ENCODE data around the gene RTN4RL1.

RTN4RL1 gene

DNA sequence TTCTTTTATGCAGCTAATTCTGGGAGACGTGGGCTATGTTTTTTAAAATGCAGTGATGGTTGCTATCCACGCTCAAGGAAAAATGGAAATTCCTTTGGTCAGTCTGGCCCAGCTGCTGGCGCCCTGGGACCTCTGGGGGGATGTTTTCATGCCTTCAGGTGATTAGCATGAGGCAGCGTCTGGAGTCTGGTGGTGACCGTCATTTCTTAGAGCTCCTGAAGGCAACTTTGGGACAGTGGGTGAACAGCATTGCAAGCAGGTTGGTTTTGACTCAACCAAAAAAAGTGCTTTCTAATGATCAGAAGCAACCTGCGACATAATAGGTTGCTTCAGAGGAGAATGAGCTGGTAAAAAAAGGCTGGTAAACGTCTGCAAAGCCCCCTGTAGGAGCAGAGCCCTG lies 113.0 kb downstream of the RTN4RL1 start:
- TF ChIP-seq, protein P1, sequence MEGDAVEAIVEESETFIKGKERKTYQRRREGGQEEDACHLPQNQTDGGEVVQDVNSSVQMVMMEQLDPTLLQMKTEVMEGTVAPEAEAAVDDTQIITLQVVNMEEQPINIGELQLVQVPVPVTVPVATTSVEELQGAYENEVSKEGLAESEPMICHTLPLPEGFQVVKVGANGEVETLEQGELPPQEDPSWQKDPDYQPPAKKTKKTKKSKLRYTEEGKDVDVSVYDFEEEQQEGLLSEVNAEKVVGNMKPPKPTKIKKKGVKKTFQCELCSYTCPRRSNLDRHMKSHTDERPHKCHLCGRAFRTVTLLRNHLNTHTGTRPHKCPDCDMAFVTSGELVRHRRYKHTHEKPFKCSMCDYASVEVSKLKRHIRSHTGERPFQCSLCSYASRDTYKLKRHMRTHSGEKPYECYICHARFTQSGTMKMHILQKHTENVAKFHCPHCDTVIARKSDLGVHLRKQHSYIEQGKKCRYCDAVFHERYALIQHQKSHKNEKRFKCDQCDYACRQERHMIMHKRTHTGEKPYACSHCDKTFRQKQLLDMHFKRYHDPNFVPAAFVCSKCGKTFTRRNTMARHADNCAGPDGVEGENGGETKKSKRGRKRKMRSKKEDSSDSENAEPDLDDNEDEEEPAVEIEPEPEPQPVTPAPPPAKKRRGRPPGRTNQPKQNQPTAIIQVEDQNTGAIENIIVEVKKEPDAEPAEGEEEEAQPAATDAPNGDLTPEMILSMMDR (IDR thresholded peaks at IDR 0.05; ENCODE audit: borderline replicate concordance, control extremely low read depth, extremely low read depth, insufficient read depth, missing control alignments), result no peak
- in situ Hi-C loops (cut with MboI; ENCODE audit: low sequenced_read_pairs, unreplicated experiment), result no loop called here
- no peak for DNase-seq (ENCODE audit: low spot score)

DNA sequence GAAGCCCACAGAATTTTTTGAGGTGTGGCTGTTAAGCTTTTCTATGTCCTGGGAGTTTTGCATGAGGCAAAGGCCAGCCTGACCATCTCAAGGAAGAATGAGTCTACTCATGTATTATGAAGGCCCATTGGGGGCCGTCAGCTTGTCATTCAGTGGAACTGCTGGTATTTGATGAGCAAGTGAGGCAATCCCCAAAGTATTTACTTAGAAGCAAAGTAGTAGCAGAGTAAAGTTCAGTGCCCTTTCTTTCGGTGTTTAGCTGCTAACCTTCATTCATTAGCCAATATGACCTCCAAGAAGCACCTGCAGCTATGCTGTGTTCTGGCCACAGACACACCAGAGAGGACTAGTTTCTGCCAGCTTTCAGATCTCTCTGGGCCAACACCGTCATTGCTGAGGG lies 115.1 kb downstream of the RTN4RL1 start:
- TF ChIP-seq, protein P1 (IDR thresholded peaks at IDR 0.05; ENCODE audit: borderline replicate concordance, control extremely low read depth, extremely low read depth, insufficient read depth, missing control alignments), result no peak
- in situ Hi-C loops (cut with MboI; ENCODE audit: low sequenced_read_pairs, unreplicated experiment), result loop anchor here (10.0 kb wide), 1 partner anchor 125 kb away; the partner anchor contains the start of gene DPH1
- DNase-seq (ENCODE audit: low spot score), result no peak

DNA sequence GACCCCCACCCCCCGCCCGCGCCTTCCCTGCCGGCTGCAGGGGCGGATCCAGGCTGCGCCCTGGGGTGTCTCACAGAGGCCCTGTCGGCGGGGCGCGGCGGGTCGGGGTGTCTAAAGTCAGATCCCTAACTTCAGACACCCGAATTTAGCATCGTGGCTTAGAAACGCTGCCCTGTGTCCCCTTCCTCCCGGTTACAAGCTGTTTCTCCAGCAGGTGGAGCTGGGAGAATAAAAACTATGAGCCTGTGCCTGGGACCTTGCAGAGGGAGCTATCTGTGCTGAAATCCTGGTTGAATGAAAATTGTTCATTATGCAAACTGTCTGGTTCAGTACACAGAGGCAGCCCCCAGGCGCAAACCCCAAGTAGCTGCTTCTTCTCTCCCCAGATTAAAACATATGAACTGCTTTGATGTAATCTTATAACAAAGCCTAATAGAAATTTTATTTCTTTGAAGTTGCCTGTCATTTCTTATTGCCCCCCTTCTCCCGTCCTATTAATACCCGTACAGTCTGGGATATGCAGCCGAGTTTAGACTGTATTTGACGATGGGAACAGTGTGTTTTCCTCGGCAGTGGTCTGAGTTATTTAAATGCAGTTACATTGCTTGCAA lies 116.3 kb downstream of the RTN4RL1 start:
- in situ Hi-C loops (cut with MboI; ENCODE audit: low sequenced_read_pairs, unreplicated experiment), result loop anchor here (10.0 kb wide), 1 partner anchor 126 kb away; the partner anchor contains the start of gene DPH1
- TF ChIP-seq, protein P1 (IDR thresholded peaks at IDR 0.05; ENCODE audit: borderline replicate concordance, control extremely low read depth, extremely low read depth, insufficient read depth, missing control alignments), result peak; percentile 40
- peak; percentile 78 for DNase-seq (ENCODE audit: low spot score)

DNA sequence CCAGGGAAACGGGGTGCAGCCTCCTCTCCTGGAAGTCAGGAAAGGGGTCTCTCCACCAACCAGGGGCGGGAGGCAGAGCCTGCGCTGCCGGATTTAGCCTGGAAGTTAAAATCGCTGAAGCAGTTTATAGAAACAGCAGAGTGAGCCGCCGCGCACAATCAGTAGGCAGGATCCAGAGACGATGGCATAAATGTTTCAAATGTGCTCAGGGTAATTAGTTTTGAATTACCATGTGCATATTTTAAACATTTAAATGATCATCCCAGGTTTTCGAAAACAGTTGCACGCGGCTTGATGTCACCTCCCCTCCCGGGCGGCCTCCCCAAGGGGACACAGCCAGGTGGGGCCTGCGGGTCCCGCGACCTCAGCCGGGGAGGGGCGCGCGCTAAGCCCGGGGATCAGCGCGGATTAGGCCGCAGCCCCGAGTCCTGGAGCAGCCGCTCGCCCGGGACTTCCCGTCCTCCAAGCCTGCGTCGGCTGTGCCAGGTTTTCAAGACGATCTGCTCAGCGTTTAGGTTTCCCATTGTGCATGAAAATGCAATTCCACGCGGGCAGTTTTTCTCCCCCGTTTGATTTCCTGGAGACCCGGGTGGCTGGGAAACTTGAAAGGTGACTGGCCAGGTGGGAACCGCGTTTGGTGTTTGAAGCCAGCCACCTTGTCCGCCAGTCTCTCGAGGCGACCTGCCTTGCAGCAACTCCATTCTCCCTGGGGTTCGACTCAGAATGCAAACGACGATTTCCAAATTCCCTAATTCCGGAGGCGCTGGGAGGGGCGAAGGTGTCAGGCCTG lies 117.0 kb downstream of the RTN4RL1 start:
- TF ChIP-seq, protein P1 (IDR thresholded peaks at IDR 0.05; ENCODE audit: borderline replicate concordance, control extremely low read depth, extremely low read depth, insufficient read depth, missing control alignments), result no peak
- in situ Hi-C loops (cut with MboI; ENCODE audit: low sequenced_read_pairs, unreplicated experiment), result loop anchor here (10.0 kb wide), 1 partner anchor 127 kb away; the partner anchor contains the start of gene DPH1
- no peak for DNase-seq (ENCODE audit: low spot score)

DNA sequence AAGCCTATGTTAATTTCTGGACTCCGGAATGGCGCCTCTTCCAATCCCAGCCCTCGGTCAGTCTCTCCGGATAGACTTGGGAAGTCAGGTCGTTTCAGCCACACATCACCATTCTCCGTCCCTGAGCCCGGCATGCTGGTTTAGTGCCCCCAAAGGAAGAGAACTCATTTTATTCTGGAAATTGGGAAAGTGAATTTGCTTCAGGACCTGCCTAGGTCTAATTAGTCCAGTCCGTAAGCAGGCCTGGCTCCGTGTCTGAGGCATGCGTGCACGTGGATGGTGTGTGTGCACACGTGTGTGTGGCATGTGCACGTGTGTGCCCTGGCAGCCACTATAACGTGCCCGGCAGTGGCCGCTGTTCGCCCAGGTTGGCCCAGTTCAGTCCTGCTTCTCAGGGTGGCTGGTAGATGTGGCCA lies 117.9 kb downstream of the RTN4RL1 start:
- in situ Hi-C loops (cut with MboI; ENCODE audit: low sequenced_read_pairs, unreplicated experiment), result loop anchor here (10.0 kb wide), 1 partner anchor 128 kb away; the partner anchor contains the start of gene DPH1
- DNase-seq (ENCODE audit: low spot score), result no peak
- TF ChIP-seq, protein P1 (IDR thresholded peaks at IDR 0.05; ENCODE audit: borderline replicate concordance, control extremely low read depth, extremely low read depth, insufficient read depth, missing control alignments), result no peak

DNA sequence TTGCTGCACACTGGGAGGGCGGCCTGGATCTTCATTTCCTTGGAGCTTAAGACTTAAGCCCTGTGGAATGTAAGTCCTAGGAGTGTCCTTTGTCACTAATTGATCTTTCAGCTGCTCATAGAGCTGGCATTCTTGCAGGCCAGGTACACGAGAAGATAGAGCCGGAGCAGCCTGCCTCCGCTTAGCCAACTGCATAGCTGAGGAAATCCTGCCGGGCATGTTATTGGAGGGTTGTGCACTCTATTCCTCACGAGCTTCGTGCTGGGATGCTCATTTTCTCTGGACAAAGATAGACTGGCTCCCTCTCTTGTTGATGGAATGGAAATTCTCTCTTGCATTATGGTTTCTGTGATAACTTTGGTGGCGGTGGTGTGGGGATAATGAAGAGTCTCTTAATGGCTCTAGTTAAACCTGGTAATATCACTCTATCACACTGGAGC lies 118.5 kb downstream of the RTN4RL1 start:
- TF ChIP-seq, protein P1 (IDR thresholded peaks at IDR 0.05; ENCODE audit: borderline replicate concordance, control extremely low read depth, extremely low read depth, insufficient read depth, missing control alignments), result no peak
- DNase-seq (ENCODE audit: low spot score), result no peak
- in situ Hi-C loops (cut with MboI; ENCODE audit: low sequenced_read_pairs, unreplicated experiment), result loop anchor here (10.0 kb wide), 1 partner anchor 128 kb away; the partner anchor contains the start of gene DPH1

Measured in GM13976 (cell line).